OCI-LY1 (cell line): ENCODE results near the gene DCDC1.

Source experiments
- EZH2 ChIP-seq: fragments of 200-600 bp; sonication (generic), shearing (Covaris generic); IDR thresholded peaks from 2 replicates; pipeline ENCODE4 v1.8.0; 2017; ENCODE audit warnings: borderline replicate concordance, mixed run types, mild to moderate bottlenecking, antibody characterized with exemption, low read length, moderate library complexity, mixed read lengths
- TF ChIP-seq, protein P1 (sequence below): fragments of 200-600 bp; sonication (generic), shearing (Covaris generic); IDR thresholded peaks from 2 replicates; pipeline ENCODE4 v1.5.1; 2017; ENCODE audit warnings: mild to moderate bottlenecking, antibody characterized with exemption, low read length, moderate library complexity, mixed read lengths

DNA sequence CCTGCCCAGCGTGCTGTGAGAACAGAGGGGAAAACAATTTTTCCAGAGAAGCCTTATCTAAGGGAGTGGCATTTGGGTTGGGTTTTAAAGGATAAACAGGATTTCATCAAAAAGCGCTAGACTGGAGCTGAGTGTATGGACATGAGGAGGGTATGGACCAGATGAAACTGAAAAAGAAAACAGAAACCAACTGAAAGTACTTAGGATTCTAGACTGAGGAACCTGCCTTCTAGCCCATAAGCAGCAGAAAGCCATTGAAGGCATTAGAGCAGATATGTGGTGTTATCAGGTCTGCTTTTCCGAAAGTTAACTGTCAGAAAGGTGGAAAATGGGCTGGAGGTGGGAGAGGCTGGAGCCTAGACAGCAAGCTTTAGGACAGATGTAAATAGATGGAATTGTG, 443.4 kb downstream of the DCDC1 start:
- TF ChIP-seq, protein P1, sequence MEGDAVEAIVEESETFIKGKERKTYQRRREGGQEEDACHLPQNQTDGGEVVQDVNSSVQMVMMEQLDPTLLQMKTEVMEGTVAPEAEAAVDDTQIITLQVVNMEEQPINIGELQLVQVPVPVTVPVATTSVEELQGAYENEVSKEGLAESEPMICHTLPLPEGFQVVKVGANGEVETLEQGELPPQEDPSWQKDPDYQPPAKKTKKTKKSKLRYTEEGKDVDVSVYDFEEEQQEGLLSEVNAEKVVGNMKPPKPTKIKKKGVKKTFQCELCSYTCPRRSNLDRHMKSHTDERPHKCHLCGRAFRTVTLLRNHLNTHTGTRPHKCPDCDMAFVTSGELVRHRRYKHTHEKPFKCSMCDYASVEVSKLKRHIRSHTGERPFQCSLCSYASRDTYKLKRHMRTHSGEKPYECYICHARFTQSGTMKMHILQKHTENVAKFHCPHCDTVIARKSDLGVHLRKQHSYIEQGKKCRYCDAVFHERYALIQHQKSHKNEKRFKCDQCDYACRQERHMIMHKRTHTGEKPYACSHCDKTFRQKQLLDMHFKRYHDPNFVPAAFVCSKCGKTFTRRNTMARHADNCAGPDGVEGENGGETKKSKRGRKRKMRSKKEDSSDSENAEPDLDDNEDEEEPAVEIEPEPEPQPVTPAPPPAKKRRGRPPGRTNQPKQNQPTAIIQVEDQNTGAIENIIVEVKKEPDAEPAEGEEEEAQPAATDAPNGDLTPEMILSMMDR: no peak
- TF ChIP-seq EZH2: no peak
